ENCODE results near the gene UAP1L1.

- TF ChIP-seq CTCF (IDR thresholded peaks at IDR 0.05; ENCODE audit: insufficient read depth, low read length, poor library complexity, severe bottlenecking), result no peak
- no peak for TF ChIP-seq EZH2phosphoT487 (conservative IDR thresholded peaks at IDR 0.05; ENCODE audit: low read length)
Measured at GRCh38 chr9:137079401-137079787, 2.1 kb downstream of the UAP1L1 start.

Data from SU-DHL-6 (cell line).